ENCODE measurements around the gene RUBCN.

The RUBCN gene

DNA sequence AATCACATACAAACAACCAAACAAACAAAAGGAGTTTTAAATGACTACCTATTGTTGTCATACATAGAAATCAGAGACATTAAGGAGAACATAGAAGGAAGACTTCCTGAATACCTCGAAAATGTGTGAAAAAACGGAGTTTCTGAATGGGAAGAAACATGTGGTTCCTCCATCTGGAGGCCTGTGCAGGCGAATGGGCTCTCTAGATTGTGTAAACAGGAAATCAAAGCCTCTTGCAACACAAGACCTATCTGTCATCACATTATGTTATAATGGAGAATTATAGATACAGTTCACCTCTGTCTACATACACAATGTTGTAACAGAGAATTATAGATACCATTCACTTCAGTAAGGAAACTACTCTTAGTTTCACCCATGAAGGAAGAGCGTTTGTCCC is 44.1 kb downstream of the RUBCN start:
- Histone ChIP-seq H3K4me3 (replicated peaks; ENCODE audit: low read depth, low read length) (no peak overlapping the region), H3K27me3 (replicated peaks; ENCODE audit: control insufficient read depth, insufficient read depth, low read length) (no peaks in the 10 kb centered on the region), H3K36me3 (ENCODE audit: control insufficient read depth, insufficient read depth, low read length) (peaks cover 39% of the 10 kb centered on the region)
- TF ChIP-seq, protein P1, sequence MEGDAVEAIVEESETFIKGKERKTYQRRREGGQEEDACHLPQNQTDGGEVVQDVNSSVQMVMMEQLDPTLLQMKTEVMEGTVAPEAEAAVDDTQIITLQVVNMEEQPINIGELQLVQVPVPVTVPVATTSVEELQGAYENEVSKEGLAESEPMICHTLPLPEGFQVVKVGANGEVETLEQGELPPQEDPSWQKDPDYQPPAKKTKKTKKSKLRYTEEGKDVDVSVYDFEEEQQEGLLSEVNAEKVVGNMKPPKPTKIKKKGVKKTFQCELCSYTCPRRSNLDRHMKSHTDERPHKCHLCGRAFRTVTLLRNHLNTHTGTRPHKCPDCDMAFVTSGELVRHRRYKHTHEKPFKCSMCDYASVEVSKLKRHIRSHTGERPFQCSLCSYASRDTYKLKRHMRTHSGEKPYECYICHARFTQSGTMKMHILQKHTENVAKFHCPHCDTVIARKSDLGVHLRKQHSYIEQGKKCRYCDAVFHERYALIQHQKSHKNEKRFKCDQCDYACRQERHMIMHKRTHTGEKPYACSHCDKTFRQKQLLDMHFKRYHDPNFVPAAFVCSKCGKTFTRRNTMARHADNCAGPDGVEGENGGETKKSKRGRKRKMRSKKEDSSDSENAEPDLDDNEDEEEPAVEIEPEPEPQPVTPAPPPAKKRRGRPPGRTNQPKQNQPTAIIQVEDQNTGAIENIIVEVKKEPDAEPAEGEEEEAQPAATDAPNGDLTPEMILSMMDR (IDR thresholded peaks at IDR 0.05; ENCODE audit: insufficient read depth, low read length, poor library complexity, severe bottlenecking), result no peak
- DNase-seq (ENCODE audit: extremely low read depth, insufficient read length), result no peak

GRCh38 chr3:197690754-197691153 is 46.0 kb downstream of the RUBCN start:
- Histone ChIP-seq H3K36me3 (ENCODE audit: control insufficient read depth, insufficient read depth, low read length) (peaks cover 39% of the 10 kb centered on the region), H3K27me3 (replicated peaks; ENCODE audit: control insufficient read depth, insufficient read depth, low read length) (no peaks in the 10 kb centered on the region), H3K4me3 (replicated peaks; ENCODE audit: low read depth, low read length) (no peak overlapping the region)
- TF ChIP-seq, protein P1 (IDR thresholded peaks at IDR 0.05; ENCODE audit: insufficient read depth, low read length, poor library complexity, severe bottlenecking), result no peak
- no peak for DNase-seq (ENCODE audit: extremely low read depth, insufficient read length)

DNA sequence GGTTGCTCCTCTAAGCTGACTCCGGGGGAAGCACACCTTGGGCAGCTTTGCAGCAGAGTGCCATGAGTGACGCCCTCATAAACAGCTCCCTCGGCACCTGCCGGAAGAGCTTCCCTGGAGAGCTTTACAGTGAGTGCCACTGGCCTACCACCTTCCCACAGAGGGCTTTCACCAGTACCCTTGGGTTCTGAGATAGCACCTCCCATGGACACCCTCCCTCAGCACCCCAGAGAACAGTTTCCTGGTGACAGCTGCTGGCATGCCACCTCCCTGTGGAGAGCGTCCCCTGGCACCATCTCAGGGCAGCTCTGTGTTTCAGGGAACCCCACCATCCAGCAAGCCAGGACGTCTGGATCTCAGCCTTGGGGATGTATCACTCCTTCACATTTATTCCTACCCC is 49.1 kb downstream of the RUBCN start:
- no peak overlapping the region for H3K4me3 ChIP-seq (replicated peaks; ENCODE audit: low read depth, low read length)
- no peak for DNase-seq (ENCODE audit: extremely low read depth, insufficient read length)
- H3K36me3 ChIP-seq (ENCODE audit: control insufficient read depth, insufficient read depth, low read length), result peaks cover 44% of the 10 kb centered on the region
- TF ChIP-seq, protein P1 (IDR thresholded peaks at IDR 0.05; ENCODE audit: insufficient read depth, low read length, poor library complexity, severe bottlenecking), result no peak
- no peaks in the 10 kb centered on the region for H3K27me3 ChIP-seq (replicated peaks; ENCODE audit: control insufficient read depth, insufficient read depth, low read length)

DNA sequence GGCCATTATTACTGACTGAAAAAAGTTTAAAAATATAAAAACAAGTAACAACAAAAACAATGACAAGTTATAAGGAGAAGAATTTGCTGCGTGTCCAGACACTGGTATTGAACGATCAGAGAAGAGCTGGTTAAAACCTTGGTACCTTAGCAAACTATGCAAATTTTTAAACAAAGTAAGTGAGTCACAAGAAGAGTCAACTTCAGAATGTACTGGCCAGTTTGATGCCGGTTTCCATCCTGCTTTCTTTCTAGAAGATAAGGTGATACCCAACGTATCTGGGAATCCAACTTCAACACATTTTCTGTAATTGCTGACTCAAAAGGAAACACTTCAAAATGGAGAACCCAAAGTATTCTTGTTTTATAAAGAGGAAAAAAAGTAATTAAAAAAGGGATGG is 49.8 kb downstream of the RUBCN start:
- no peak for DNase-seq (ENCODE audit: extremely low read depth, insufficient read length)
- TF ChIP-seq, protein P1 (IDR thresholded peaks at IDR 0.05; ENCODE audit: insufficient read depth, low read length, poor library complexity, severe bottlenecking), result no peak
- no peak overlapping the region for H3K4me3 ChIP-seq (replicated peaks; ENCODE audit: low read depth, low read length)
- H3K27me3 ChIP-seq (replicated peaks; ENCODE audit: control insufficient read depth, insufficient read depth, low read length), result no peaks in the 10 kb centered on the region
- peaks cover 46% of the 10 kb centered on the region for H3K36me3 ChIP-seq (ENCODE audit: control insufficient read depth, insufficient read depth, low read length)

DNA sequence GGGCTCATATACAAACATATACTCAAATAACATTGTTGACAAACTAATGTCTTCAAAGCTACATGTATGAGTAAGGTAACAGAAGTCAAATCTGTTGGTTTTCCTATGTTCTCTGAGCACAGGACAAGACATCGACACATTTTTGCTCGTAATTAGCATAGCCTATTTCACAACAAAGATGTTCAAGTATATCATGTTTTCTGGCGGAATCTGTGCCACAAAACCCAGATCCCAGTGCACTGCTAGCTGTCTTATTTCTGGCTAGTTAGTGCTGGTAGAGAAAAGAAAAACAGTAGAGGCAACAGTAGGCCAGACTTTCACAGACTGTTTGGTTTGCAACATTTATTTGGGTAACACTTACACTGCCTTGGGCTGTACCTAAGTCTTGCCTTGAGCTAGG is 51.2 kb downstream of the RUBCN start:
- no peak for DNase-seq (ENCODE audit: extremely low read depth, insufficient read length)
- no peak overlapping the region for H3K4me3 ChIP-seq (replicated peaks; ENCODE audit: low read depth, low read length)
- no peaks in the 10 kb centered on the region for H3K27me3 ChIP-seq (replicated peaks; ENCODE audit: control insufficient read depth, insufficient read depth, low read length)
- TF ChIP-seq, protein P1 (IDR thresholded peaks at IDR 0.05; ENCODE audit: insufficient read depth, low read length, poor library complexity, severe bottlenecking), result no peak
- H3K36me3 ChIP-seq (ENCODE audit: control insufficient read depth, insufficient read depth, low read length), result peaks cover 46% of the 10 kb centered on the region

GRCh38 chr3:197683191-197683590 is 53.5 kb downstream of the RUBCN start:
- TF ChIP-seq, protein P1 (IDR thresholded peaks at IDR 0.05; ENCODE audit: insufficient read depth, low read length, poor library complexity, severe bottlenecking), result no peak
- H3K27me3 ChIP-seq (replicated peaks; ENCODE audit: control insufficient read depth, insufficient read depth, low read length), result no peaks in the 10 kb centered on the region
- no peak for DNase-seq (ENCODE audit: extremely low read depth, insufficient read length)
- H3K36me3 ChIP-seq (ENCODE audit: control insufficient read depth, insufficient read depth, low read length), result peaks cover 48% of the 10 kb centered on the region
- H3K4me3 ChIP-seq (replicated peaks; ENCODE audit: low read depth, low read length), result no peak overlapping the region
